GM21825 (cell line): ENCODE measurements around the gene BBLN.

Experiments used
- ATAC-seq: cut with Tn5 transposase; IDR thresholded peaks from one replicate; pipeline ENCODE4 v1.9.1; 2021; ENCODE audit warnings: mild to moderate bottlenecking, moderate library complexity; ENCODE audit not compliant: unreplicated experiment

Gene BBLN

DNA sequence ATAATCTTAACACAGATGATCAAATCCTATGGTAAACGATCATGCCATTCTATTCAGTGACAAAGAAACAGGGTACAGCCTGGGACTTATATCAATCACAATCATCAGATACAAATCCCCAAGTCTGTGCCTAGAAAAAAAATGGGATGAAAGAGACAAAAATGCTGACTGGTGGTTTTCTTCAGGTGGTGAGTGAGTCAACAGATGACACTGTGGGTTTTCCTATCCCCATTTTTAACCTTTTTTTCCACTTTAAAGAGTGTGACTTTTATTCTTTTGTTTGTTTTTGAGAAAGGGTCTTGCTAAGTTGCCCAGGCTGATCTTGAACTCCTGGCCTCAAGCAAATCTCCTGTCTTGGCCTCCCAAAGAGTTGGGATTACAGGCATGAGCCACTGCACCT, 28.1 kb downstream of the BBLN start:
- ATAC-seq = no peak

DNA sequence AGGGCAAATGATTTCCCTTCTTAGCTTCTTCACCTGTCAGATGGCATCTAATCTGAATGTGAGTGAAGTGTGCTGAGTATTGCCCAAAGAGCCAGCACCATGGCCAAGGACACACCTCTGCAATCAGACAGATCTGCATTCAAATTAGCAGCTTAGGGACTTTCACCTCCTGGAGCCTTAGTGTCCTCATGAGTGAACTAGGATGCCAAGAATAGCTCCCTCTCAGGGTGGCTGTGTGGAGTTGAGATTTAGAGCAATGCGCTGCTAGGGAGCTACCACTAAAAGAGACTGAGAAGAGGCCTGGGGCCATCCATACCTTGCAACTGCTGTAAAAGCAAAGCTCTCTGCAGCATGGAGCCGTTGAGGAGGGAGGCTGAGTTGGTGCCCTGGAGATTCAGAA, 29.9 kb downstream of the BBLN start:
- no peak for ATAC-seq

DNA sequence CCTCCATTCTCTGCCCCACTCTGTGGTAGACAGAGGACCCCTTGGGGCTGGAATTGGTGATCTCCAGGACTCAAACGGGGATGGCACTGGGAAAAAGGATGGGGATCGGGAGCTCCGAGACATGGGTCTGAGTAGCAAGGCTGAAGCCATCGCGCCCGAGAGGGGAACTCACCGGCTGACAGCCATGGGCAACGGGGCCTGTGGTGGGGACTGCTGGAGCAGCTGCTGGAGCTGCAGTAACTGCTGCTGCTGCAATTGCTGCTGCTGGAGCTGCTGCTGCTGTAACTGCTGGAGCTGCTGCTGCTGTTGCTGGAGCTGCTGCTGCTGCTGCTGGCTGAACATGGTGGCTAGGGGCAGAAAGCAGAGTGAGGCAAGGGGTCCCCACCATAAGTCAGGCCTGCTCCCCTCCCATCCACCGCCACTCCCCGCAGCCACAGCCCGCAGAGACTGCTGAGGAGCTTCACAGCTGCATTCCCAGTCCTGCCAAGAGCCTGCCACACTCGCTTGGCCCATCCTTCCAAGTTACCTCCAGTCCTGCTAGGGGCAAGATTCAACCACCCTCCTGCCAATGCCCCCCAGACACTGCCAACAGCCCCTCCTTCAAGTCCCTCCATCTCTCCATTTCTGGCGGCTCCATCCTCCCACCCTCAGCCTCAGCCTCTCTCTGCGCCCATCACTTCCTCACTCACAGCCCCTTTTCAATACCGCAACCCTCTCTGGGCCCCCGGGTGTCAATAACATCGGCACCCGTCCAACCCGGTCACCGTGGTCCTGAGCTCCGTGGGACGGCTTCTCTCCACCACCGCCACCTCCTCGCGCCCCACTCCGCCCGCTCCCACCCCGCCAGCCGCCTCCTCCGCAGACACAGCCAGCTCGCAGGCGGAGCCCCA, 30.7 kb downstream of the BBLN start:
- no peak for ATAC-seq

DNA sequence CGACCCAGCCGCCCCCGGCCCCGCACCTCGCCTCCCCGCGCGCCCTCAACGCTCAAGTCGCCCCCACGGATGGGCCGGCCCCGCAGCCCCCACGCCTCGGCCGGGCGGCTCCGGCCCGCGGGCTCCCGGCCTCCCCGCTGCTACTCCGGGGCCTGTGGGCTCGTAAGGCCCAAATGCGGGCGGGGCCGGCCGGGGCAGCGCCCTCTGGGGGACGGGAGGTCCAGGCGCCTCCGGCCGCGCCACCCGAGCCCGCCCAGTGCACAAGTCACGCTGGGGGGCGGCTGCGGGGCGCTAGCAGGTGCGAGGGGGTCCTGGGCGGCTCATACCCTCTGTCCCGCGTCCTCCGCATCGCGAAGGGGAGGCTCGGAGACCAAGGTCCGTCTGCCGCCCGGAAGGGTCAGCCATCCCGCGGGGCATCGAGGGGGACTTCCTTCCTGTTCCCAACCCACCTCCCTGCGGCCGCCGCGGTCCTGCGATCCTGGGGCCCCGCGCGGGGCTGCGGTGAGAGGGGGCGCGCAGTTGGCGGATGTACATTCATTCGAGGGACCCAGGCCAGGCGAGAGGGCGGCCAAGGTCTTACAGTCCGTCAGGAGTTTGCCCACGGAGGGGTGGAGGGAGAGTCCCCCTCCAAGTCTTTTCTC, 31.5 kb downstream of the BBLN start, which contains the start of gene CIZ1:
TSS of gene CIZ1 (minus strand) at position 167 of the 641 bp plus-strand sequence. CDS start 715 bp downstream, outside the sequence.
- peak; percentile 74 for ATAC-seq

DNA sequence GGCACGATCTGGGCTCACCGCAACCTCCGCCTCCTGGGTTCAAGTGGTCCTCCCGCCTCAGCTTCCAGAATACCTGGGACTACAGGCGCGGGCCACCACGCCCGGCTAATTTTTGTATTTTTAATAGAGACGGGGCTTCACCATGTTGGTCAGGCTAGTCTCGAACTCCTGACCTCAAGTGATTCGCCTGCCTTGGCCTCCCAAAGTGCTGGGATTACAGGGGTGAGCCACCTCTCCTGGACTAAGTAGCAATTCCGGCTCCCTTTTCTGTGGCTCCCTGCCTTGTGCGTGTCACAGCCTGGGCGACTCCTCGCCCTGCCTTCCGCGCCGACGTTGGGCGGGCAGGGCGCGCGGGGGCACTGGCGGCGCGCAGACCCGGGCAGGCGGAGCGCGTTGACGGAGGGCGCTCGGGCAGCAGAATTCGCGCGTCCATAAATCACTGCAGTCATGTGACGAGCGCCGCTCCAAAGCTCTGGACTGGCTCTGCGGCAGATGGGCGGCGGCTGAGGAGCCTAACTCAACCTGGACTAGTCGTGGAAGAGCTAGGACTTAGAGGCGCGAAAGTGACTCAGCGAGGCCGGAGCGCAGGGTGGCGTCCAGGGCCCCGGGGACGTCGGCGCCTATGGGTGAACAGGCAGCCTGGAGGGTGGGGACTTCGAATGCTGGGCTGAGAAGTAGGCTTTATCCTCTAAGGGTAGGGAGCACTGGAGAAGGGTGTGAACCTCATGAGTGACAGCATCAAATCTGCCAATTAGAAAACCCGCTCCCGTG, 32.7 kb downstream of the BBLN start:
- ATAC-seq = peak; percentile 51

DNA sequence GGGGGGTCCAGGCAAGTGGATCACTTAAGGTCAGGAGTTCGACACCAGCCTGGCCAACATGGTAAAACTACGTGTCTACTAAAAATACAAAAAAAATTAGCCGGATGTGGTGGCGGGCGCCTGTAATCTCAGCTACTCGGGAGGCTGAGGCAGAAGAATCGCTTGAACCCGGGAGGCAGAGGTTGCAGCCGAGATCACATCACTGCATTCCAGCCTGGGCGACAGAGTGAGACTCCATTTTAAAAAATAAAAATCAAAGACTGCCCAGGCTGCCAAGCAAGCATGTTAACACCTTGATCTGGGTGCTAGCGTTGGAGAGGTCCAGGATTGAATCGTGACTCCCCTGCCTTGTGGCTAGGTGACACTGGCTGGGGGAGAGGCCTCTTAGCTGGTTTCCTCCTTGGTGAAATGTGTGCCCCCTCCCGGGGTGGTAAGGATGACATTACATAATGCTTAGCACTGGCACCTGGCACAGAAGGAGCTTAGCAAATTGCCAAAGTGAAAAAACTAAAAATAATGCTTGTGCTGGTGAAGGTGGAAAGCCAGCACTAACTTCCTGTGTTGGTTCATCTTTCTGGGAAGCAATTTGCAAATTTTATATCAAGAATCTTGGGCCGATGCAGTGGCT, 33.5 kb downstream of the BBLN start:
- no peak for ATAC-seq

DNA sequence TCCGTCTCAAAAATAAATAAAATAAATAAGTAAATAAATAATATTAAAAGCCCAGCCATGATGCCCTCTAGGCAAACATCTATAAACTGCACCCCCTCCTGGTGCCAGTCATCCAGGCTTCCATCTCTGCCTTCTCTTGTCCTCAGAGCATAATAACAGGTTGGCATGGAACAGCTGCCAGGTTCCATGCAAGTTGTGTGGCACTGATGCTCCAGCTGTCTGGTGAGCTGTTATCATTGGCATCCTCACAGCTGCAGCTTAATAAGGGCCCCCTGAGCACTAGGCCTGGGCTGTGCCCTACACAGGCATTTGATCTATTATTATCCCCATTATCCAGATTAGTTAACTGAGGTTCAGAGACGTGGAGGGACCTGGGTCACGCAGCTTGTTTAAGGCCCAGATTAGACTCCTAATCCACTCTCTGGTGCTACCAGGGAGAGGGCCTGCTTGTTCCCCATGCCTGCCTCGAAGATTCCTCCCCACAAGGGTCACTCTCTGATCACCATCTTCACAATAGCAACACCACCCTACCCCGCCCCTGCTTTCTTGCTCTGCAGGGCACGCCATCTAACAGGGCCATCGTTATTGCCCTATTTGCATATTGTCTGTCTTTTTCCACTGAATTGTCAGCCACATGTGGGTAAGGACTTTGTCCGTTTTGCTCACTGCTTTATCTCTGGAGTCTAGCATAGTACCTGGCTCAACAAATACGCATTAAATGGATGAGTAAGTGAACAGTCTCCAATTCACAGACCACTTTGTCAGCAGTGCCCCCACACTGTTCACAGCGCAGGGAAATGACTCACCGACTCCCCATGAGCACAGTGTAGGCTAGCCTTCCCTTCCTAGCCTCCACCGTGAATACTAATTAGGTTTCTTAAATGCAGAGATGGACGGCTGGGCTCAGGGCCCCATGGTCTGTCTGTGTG, 41.6 kb downstream of the BBLN start:
- no peak for ATAC-seq

DNA sequence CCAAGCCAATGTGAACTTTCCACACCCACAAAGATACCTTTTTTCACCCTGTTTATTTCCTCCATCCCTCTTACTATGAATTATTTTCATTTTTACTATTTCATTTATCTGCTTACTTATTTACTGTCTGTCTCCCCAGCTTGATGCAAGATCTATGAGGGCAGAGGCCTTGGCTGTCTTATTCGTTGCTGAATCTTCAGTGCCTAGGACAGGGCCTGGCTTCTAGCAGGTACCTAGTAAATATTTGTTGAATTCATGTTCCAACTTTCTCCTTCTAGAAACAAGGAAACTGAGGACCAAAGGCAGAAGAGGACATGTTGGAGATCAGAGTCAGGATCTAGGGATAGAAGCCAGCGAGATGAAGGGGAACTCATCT, 42.6 kb downstream of the BBLN start:
- ATAC-seq = no peak

DNA sequence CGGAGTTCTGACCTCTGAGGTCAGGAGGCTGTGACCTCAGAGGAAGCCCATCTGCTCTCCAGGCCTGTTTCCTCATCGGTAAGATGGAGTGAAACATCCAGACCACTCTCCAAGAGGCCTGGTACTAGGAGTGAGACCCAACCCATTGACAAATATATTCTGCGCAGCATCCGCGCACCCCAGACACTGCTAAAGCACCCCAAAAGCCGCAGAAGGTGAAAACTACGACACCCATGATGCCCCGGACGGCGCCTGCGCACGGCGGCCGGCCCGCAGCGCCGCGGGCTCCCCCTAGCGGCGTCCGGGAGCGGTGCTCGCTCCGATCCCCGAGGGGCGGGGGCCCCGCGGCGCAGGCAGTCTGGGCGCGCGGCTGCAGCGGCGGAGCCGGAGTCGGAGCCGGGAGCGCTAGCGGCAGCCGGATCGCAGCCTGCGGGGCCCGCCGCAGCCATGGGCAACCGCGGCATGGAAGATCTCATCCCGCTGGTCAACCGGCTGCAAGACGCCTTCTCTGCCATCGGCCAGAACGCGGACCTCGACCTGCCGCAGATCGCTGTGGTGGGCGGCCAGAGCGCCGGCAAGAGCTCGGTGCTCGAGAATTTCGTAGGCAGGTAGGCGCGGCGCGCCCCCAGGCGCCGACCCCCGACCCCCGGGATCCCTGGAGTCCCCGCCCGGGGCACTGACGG, 43.1 kb downstream of the BBLN start, which contains the start of gene DNM1:
TSS of gene DNM1 (plus strand) at position 356 of the 683 bp plus-strand sequence. CDS start at position 448, 92 bp downstream.
- peak; percentile 76 for ATAC-seq

DNA sequence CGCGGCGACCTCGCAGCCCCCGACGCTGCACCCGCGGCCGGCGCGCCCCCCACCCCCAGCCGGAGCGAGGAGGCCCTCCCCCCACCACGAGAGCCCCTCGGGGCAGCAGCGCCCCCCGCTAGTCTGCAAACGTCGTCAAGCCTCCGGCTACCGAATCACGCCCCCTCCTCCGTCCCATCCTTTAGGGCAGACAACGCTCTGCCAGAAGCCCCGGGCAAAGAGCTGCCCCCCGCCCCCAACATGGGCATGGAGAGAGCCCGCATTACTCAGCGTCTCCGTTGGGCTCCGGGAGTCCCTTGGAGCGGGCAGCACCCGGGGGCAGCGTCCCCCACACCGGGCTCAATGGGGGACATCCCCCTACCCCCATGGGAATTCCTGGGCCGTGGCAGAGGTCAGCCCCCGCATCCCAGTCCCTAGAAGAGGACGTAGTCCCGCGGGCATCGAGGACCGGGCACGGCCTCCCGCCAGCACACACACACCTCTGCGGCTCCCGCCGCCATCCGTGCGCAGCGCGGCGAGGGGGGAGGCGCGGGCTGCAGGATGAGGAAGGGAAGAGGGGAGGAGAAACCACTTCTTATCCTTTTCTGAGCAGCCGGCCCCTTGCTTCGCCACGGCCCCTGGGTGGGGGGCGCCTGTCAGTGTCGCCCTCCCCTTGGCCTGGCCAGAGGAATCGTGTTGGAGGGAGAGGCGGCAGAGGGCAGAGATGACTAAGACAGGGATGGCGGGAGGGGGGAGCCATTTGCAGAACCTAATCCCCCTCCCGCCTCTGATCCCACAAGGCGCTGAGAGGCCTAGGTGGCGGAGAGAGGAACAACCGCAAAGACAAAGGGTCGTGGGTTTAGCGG, 43.9 kb downstream of the BBLN start:
- ATAC-seq = no peak

DNA sequence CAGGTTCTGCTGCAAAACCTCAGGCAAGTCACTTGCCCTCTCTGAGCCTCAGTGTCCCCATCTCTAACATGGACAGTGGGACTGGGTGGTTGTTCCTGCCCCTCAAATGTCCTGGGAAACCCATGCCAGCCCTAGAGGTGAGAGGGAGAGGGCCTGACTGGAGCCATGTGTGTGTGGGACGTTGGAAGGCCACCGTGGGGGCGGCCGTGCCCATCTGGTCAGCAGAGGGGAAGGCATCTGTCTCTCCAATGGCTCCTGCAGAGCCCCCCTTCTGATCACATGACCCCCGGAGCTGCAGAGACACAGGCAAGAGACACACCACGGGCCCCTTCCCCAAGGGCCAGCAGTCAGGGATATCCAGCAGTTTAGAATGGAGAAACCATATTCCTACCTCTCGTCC, 44.8 kb downstream of the BBLN start:
- no peak for ATAC-seq

DNA sequence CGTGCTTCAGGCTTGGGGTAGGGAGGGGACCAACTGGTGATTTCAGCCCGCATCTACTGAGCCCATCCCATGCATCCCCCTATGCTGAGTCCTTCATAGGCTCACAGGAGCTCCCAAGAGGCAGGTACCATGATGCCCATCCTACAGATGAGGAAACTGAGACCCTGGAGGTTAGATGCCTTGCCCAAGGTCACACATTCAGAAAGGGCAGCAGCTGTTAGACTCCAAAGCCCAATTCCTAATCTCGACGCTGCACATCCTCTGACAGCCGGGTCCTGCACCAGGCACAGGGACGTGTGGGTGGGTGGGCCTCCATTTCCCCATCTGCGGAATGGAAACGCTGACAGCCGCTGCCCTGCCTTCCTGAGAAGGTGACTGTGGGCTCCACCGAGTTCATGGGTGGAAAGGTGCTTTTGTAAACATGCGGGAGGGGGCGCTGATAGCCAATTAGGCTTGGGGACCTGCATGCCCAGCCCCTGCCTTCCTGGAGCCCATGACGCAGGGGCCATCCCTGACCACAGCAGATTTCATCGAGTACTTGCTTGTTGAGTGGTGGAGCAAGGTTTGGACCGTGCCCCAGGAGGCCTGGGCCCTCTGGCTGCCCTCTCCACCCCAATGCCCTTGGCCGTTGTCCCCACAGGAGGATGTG, 45.4 kb downstream of the BBLN start:
- no peak for ATAC-seq

DNA sequence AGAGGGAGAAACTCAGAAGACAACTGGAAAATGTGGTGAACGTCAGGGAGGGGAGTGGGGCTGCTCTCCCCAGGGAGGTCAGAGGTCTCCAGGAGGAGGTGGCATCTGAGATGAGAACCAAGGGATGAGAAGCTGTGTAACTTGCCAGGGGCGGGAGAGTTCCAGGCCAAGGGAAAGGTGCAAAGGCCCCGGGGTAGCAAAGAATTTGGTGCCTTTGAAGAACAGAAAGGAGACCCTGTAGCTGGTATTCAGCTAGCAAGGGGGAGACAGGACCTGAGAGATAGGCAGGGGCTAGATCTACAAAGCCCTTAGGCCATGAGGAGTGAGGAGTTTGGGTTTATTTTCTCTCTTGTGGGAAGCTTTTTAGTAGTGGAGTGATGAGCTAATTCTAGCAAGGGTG, 46.4 kb downstream of the BBLN start:
- no peak for ATAC-seq

DNA sequence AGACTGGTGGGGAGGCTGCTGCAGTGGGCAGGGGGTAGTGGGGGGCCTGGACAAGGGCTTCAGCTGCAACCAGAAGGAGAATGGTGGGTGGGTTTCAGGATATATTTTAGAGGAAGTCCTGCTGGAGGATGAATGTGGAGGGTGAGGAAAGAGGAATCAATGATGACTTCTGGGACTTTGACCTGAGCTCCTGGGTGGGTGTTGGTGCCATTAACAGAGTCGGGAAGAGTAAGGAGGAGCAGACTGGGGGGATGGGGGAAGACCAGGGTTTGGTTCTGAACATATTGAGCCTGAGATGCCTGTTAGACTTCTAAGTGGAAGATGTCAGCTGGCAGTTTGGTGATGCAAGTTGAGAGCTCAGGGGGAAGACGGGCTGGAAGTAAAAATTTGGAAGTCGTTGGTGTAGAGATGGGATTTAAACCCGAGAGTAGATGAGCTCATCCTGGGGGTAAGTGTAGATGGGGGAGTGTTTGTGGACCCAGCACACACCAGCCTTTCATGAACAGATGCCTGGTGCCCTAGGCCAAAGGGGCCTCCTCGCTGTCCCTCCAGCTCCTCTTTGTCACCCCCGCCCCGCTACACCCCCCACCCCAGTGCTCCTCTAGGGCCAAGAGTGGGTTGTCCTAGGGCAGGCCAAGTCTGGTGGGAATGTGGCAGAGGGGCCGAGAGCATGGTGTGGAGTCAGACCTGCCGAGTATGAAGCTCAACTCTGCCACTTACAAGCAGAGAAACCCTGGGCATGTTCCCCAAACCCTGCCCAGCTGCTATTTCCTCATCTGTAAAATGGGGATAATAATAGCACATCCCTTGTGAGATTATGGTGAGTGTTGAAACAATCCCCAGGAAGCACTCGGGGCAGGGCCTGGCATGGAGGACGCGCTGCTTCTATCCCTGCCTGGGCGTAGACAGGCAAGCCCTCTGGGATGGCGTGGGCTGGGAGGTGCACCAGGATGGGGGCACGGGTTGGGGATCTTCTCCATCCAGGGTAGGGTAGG, 47.1 kb downstream of the BBLN start:
- ATAC-seq = no peak

DNA sequence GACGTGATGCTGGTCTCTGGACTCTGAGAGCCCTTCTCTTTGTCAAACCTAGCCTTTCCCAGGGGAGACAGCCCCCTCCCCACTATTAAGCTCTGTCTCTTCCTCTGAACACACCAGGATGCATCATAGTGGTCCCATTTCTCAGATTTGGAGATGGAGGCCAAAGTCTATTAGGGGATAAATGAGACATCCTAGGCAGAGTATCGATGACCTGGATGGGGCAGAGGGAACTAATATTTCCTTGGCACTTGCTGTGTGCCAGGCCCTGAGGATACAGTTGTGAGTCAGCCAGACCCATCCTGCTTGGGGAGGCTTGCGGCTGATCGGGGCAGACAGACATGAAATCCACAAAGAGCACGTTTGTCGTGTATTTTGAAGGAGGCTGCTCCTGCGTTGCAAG, 48.3 kb downstream of the BBLN start:
- ATAC-seq = no peak

DNA sequence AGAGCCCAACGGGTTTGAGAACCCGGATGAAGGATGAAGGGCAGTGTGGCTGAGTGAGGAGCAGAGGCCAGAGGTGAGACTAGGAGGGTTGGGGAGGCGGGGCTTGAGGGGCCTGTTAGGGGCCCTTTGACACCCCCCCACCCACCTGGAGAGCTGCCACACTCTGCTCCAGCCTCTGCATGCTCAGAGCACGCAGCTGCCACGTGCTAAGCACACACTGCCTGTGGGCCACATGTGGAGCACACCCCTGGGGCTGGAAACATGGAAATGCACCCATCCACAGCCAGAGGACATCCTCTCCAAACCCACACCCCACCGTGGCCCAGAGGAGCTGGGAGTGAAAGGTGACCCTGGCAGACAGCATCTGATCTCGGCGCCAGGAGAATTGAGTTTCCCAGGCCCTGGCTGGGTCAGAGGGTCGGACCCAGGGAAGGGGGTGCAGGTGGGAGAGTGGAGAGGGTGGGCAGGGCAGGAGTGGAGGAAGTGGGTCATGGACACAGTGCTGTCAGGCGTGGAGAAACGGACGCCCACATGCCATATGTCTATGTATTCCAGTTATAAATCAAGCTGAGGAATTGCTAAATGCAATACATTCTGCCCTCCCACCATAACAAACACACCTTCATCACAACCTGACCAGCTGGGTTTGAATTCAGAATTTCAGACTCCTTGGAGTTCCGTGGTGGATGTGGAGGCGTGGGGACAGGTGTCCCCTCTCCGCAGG, 49.0 kb downstream of the BBLN start:
- no peak for ATAC-seq
